GM19395 (cell line): ENCODE data around the gene NETO2.
"Not testable (repeated sequence)": the region's sequence is repeated elsewhere in the genome, so short reads cannot be mapped to it uniquely, and the experiment has no call there.

Source experiments
- ATAC-seq: cut with Tn5 transposase; IDR thresholded peaks from one replicate; pipeline ENCODE4 v1.9.1; 2021; ENCODE audit warnings: mild to moderate bottlenecking, moderate library complexity; ENCODE audit not compliant: unreplicated experiment

Gene NETO2

GRCh38 chr16:47143677-47144558, at the start of gene NETO2:
Gene NETO2, minus strand, starts transcription at chr16:47143945. Its CDS starts 333 bp downstream, at chr16:47143612.
- peak; percentile 54 for ATAC-seq

GRCh38 chr16:47182318-47182717, 38.6 kb upstream of the NETO2 start:
- no peak for ATAC-seq

GRCh38 chr16:47181066-47181465, 37.3 kb upstream of the NETO2 start:
- ATAC-seq = not testable (repeated sequence)

- ATAC-seq = no peak
These were observed 36.3 kb upstream of the NETO2 start for GRCh38 chr16:47180073-47180472.

- no peak for ATAC-seq
These were observed 31.4 kb upstream of the NETO2 start for GRCh38 chr16:47175152-47175551.

- no peak for ATAC-seq
These were observed 19.1 kb upstream of the NETO2 start for GRCh38 chr16:47162670-47163420.

- no peak for ATAC-seq
These were observed 17.7 kb upstream of the NETO2 start for GRCh38 chr16:47161464-47161863.

- no peak for ATAC-seq
These were observed 16.7 kb upstream of the NETO2 start for GRCh38 chr16:47160422-47160821.

- ATAC-seq = no peak
These were observed 15.2 kb upstream of the NETO2 start for GRCh38 chr16:47158992-47159391.

- ATAC-seq = no peak
These were observed 13.0 kb upstream of the NETO2 start for GRCh38 chr16:47156680-47157215.

- ATAC-seq = not testable (repeated sequence)
These were observed 8.8 kb upstream of the NETO2 start for GRCh38 chr16:47152501-47152900.

- ATAC-seq = no peak
These were observed 6.3 kb upstream of the NETO2 start for GRCh38 chr16:47150067-47150466.

- no peak for ATAC-seq
These were observed 773 bp upstream of the NETO2 start for GRCh38 chr16:47144559-47144877.

GRCh38 chr16:47142821-47143676, 696 bp downstream of the NETO2 start:
- peak; percentile 65 for ATAC-seq

GRCh38 chr16:47142486-47142820, 1.3 kb downstream of the NETO2 start:
- no peak for ATAC-seq

GRCh38 chr16:47141773-47142485, 1.8 kb downstream of the NETO2 start:
- ATAC-seq = peak; percentile 58

- ATAC-seq = no peak
These were observed 3.1 kb downstream of the NETO2 start for GRCh38 chr16:47140686-47141085.

- ATAC-seq = no peak
These were observed 4.1 kb downstream of the NETO2 start for GRCh38 chr16:47139561-47140185.

GRCh38 chr16:47137925-47138324, 5.8 kb downstream of the NETO2 start:
- not testable (repeated sequence) for ATAC-seq
